Panc1 (cell line): Measurements from ENCODE around the gene NUCB2.

Experiments
- CTCF ChIP-seq: fragments of 450-650 bp; IDR thresholded peaks from 2 replicates; pipeline ENCODE4 v1.5.1; 2017; ENCODE audit warnings: mild to moderate bottlenecking
- POLR2AphosphoS5 ChIP-seq: IDR thresholded peaks from 2 replicates; pipeline ENCODE4 v1.6.1; 2012; ENCODE audit warnings: mild to moderate bottlenecking, low read depth, low read length, moderate library complexity
- REST ChIP-seq, 2 experiments: IDR thresholded peaks; 2 replicates each; pipeline ENCODE4 v1.6.1; 2011 to 2012; ENCODE audit warnings: low read depth in 2 of 2, control low read depth in 1 of 2, low read length in 1 of 2, mild to moderate bottlenecking in 1 of 2, moderate library complexity in 1 of 2; ENCODE audit not compliant: insufficient read depth in 1 of 2
- SIN3A ChIP-seq: IDR thresholded peaks from 2 replicates; pipeline ENCODE4 v1.6.1; 2012; ENCODE audit warnings: low read depth, mild to moderate bottlenecking, low read length, moderate library complexity, borderline replicate concordance; ENCODE audit not compliant: insufficient read depth

- TF ChIP-seq CTCF: no peak
- TF ChIP-seq REST (IDR thresholded peaks at IDR 0.05; ENCODE audit: insufficient read depth in 1 of 2, low read depth in 2 of 2, low read length in 1 of 2): no peak
- TF ChIP-seq POLR2AphosphoS5: no peak
- TF ChIP-seq SIN3A: no peak
Observed at GRCh38 chr11:17277024-17277584, 565 bp downstream of the NUCB2 start.
